Fibroblast of lung (primary cell): Measurements from ENCODE around the gene PPP4R1. TPM values are rescaled to one million over a fixed set of nuclear protein-coding genes. Genes with fewer than 3 reads are reported as not detected.
"Not testable (repeated sequence)": the region's sequence is repeated elsewhere in the genome, so short reads cannot be mapped to it uniquely, and the experiment has no call there.

Experiments
- DNase-seq, 2 donors: peaks; one replicate each; pipeline versions ENCODE4 v3.0.0 to v3.0.0-alpha.2; 2010; ENCODE audit warnings: low read depth in 2 of 2
- H2AFZ ChIP-seq: 2 replicates; pipeline ENCODE4 v1.5.1; 2012; ENCODE audit warnings: low read length, control low read depth, inconsistent platforms
- H3K27ac ChIP-seq: 2 replicates; pipeline ENCODE4 v1.5.1; 2011; ENCODE audit warnings: low read length, control low read depth; ENCODE audit not compliant: insufficient read depth
- H3K27me3 ChIP-seq: 2 replicates; pipeline ENCODE4 v1.5.1; 2011; ENCODE audit warnings: mild to moderate bottlenecking, low read length; ENCODE audit not compliant: control insufficient read depth, insufficient read depth
- H3K36me3 ChIP-seq: 2 replicates; pipeline ENCODE4 v1.5.1; 2011; ENCODE audit warnings: low read length; ENCODE audit not compliant: control insufficient read depth, insufficient read depth
- H3K4me1 ChIP-seq: 2 replicates; pipeline ENCODE4 v1.5.1; 2011; ENCODE audit warnings: low read length; ENCODE audit not compliant: control insufficient read depth, insufficient read depth; ENCODE audit errors: extremely low read depth
- H3K4me2 ChIP-seq: 2 replicates; pipeline ENCODE4 v1.5.1; 2011; ENCODE audit warnings: low read length, control low read depth; ENCODE audit not compliant: insufficient read depth; ENCODE audit errors: extremely low read depth
- H3K4me3 ChIP-seq, 4 experiments: fragments of 200-600 bp in 1 of 4; sonication (generic) in 1 of 4; replicated peaks in 1 of 4; 2 replicates each; pipeline ENCODE4 v1.5.1; 2011 to 2016; ENCODE audit warnings: low read length in 4 of 4, low read depth in 3 of 4, mild to moderate bottlenecking in 3 of 4, control low read depth in 2 of 4, inconsistent platforms in 1 of 4, mixed read lengths in 1 of 4; ENCODE audit not compliant: insufficient read depth in 1 of 4; ENCODE audit errors: control extremely low read depth in 1 of 4
- H3K79me2 ChIP-seq: 2 replicates; pipeline ENCODE4 v1.5.1; 2012; ENCODE audit warnings: mild to moderate bottlenecking, low read length, inconsistent platforms; ENCODE audit not compliant: control insufficient read depth, insufficient read depth
- H3K9ac ChIP-seq: 2 replicates; pipeline ENCODE4 v1.5.1; 2011; ENCODE audit warnings: mild to moderate bottlenecking, low read length, control low read depth; ENCODE audit not compliant: insufficient read depth
- H3K9me3 ChIP-seq: 2 replicates; pipeline ENCODE4 v1.5.1; 2012; ENCODE audit warnings: low read depth, low read length; ENCODE audit not compliant: control insufficient read depth, insufficient read depth
- H4K20me1 ChIP-seq: 2 replicates; pipeline ENCODE4 v1.5.1; 2011; ENCODE audit warnings: low read length; ENCODE audit not compliant: control insufficient read depth, insufficient read depth; ENCODE audit errors: extremely low read depth
- EZH2 ChIP-seq: IDR thresholded peaks from 2 replicates; pipeline ENCODE4 v1.5.1; 2012; ENCODE audit warnings: low read length, control low read depth, mild to moderate bottlenecking; ENCODE audit errors: missing control alignments
- polyA plus RNA-seq, 2 donors: library from polyadenylated mRNA; depleted of rRNA in 1 of 2; stranded (reverse) in 1 of 2; unstranded in 1 of 2; fragments of >200 nt; gene quantifications; 2 replicates each; pipeline ENCODE4 v1.2.1, GENCODE V29; 2011 to 2012; ENCODE audit warnings: missing spikeins in 1 of 2
- total RNA-seq: library from RNA; depleted of rRNA; stranded (reverse); fragments of >200 nt; gene quantifications from 2 replicates; pipeline ENCODE4 v1.2.1, GENCODE V29; 2014
- TF ChIP-seq, protein P1 (sequence below), 2 donors: IDR thresholded peaks in 1 of 2; conservative IDR thresholded peaks in 1 of 2; 1 replicate in 1 of 2; 2 replicates in 1 of 2; pipeline ENCODE4 v1.5.1; 2011 to 2012; ENCODE audit warnings: low read length in 2 of 2, control low read depth in 1 of 2, inconsistent platforms in 1 of 2, low read depth in 1 of 2, mild to moderate bottlenecking in 1 of 2

PPP4R1 gene
- total and polyA plus RNA-seq, 2 donors (not counting 1 experiment from before 2014, with no cell fraction given), result 83.5 to 108 TPM

DNA sequence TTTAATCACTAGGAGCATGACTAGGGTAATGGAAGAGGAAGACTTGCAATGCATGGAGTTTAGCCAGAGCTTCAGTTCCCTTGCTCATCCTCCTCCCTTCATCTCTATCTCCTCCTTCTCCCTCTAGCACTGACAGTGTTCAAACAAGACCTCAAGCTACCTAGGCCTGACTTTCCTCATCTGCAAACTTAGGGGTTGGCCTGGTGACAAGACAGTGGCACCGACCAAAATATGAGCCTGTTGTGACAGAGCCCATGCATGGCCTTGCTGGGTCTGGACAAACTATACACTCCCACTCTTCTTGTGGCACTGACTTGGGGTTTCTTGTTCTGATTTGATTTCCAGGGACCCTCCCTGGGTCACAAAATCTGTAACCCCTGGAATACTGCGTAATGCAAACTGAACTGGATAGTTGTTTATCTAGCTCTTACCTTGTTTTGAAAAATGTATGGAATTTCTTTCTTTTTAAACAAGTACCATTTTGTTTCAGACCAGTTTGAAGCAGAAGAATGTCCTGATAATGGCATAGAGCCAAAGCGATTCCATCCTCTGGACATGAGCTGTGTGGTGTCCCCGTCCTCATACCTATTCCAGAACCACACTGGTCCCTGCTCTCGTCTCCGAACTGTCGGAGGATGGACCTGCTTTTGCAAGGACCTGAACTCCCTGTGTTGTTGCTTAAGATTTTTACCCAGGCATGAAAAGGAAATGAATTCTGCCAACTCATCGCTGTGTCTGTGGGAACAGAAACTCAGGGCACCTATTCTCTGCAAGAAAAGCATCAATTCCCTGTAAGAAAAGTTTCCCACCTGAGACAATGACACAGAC lies 33.4 kb upstream of the PPP4R1 start:
- Histone ChIP-seq H3K27ac (no peak overlapping the region), H3K79me2 (no peaks in the 10 kb centered on the region), H3K4me3 (no peak overlapping the region), H4K20me1 (no peaks in the 10 kb centered on the region), H3K36me3 (no peaks in the 10 kb centered on the region), H3K9ac (no peak overlapping the region), H3K9me3 (no peaks in the 10 kb centered on the region), H3K27me3 (no peaks in the 10 kb centered on the region), H2AFZ (no peak overlapping the region), H3K4me1 (peaks cover 2% of the 10 kb centered on the region), H3K4me2 (no peak overlapping the region)
- DNase-seq, result peak in 1 of 2 donors; percentile 29
- TF ChIP-seq, protein P1, sequence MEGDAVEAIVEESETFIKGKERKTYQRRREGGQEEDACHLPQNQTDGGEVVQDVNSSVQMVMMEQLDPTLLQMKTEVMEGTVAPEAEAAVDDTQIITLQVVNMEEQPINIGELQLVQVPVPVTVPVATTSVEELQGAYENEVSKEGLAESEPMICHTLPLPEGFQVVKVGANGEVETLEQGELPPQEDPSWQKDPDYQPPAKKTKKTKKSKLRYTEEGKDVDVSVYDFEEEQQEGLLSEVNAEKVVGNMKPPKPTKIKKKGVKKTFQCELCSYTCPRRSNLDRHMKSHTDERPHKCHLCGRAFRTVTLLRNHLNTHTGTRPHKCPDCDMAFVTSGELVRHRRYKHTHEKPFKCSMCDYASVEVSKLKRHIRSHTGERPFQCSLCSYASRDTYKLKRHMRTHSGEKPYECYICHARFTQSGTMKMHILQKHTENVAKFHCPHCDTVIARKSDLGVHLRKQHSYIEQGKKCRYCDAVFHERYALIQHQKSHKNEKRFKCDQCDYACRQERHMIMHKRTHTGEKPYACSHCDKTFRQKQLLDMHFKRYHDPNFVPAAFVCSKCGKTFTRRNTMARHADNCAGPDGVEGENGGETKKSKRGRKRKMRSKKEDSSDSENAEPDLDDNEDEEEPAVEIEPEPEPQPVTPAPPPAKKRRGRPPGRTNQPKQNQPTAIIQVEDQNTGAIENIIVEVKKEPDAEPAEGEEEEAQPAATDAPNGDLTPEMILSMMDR (conservative IDR thresholded peaks at IDR 0.05 in 1 of 2, IDR thresholded peaks at IDR 0.05 in 1 of 2; ENCODE audit: low read depth in 1 of 2, low read length in 2 of 2), result no peak
- no peak for TF ChIP-seq EZH2

DNA sequence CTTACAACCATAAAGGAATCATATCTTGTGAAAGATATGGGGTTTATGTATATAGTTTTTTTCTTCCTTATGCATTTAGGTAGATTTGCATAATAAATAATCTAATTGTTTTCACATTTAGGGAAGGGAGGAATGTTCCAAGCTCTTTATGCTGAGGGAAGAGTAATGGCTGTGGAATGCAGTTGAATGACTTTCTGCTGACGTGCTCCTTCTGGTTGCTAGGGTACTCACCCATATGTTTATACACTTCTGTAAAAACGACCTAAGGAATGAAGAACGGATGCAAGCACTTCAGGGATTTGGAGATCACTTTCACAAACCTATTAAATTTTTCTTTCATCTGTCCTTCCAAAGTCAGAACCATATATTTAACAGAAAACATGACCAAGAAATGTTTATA lies 29.2 kb upstream of the PPP4R1 start:
- TF ChIP-seq, protein P1 (conservative IDR thresholded peaks at IDR 0.05 in 1 of 2, IDR thresholded peaks at IDR 0.05 in 1 of 2; ENCODE audit: low read depth in 1 of 2, low read length in 2 of 2), result no peak
- no peak for TF ChIP-seq EZH2
- Histone ChIP-seq H3K9me3 (no peaks in the 10 kb centered on the region), H4K20me1 (no peaks in the 10 kb centered on the region), H3K27me3 (no peaks in the 10 kb centered on the region), H3K4me2 (peak overlapping the region; percentile 65), H3K4me1 (peaks cover 5% of the 10 kb centered on the region), H3K79me2 (no peaks in the 10 kb centered on the region), H2AFZ (no peak overlapping the region), H3K36me3 (no peaks in the 10 kb centered on the region), H3K27ac (peak overlapping the region; percentile 96), H3K9ac (peak overlapping the region; percentile 21), H3K4me3 (no peak overlapping the region)
- peak; percentile 97 to 98 for DNase-seq

DNA sequence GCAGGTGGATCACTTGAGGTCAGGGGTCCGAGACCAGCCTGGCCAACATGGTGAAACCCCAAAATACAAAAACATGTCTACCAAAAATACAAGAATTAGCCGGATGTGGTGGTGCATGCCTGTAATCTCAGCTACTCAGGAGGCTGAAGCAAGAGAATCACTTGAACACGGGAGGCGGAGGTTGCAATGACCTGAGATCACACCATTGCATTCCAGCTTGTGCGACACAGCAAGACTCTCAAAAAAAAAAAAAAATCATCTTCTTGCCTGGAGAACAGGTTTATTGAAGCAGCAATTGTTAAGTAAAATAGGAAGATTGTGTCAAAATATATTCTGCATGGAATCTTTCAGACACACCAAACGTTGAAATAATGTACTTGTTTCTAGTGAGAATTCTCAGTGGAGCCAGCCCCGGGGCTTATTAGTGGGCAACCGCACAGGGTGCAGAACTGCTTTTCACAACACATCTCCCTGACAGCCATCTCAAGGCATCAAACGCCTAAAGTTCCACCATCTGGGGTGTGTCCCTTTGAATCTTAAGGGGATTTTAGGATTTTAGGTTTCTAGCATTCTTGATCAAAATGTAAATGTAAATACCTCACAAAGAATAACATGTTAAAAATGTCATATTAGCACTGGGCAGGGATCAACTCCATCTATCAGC lies 28.6 kb upstream of the PPP4R1 start:
- H3K9ac ChIP-seq, result no peak overlapping the region
- DNase-seq, result peak in 1 of 2 donors; percentile 44
- H3K27ac ChIP-seq, result peak overlapping the region; percentile 96
- TF ChIP-seq, protein P1 (conservative IDR thresholded peaks at IDR 0.05 in 1 of 2, IDR thresholded peaks at IDR 0.05 in 1 of 2; ENCODE audit: low read depth in 1 of 2, low read length in 2 of 2), result no peak
- no peak for TF ChIP-seq EZH2
- H3K9me3 ChIP-seq, result no peaks in the 10 kb centered on the region
- H3K4me1 ChIP-seq, result peaks cover 5% of the 10 kb centered on the region
- H3K4me3 ChIP-seq, result no peak overlapping the region
- no peaks in the 10 kb centered on the region for H4K20me1 ChIP-seq
- H3K36me3 ChIP-seq, result no peaks in the 10 kb centered on the region
- H3K4me2 ChIP-seq, result peak overlapping the region; percentile 53
- no peaks in the 10 kb centered on the region for H3K27me3 ChIP-seq
- no peak overlapping the region for H2AFZ ChIP-seq
- no peaks in the 10 kb centered on the region for H3K79me2 ChIP-seq

DNA sequence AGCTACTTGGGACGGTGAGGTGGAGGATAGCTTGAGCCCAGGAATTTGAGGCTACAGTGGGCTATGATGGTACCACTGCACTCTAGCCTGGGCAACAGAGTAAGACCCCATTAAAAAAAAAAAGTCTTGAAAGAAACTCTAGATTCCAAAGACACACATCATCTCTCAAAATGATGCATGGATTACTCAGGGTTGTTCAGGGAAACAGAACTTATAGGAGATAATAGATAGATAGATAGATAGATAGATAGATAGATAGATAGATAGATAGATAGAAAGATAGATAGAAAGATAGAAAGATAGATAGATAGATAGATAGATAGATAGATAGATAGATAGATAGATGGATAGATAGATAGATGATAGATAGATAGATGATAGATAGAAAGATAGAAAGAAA lies 26.7 kb upstream of the PPP4R1 start:
- not testable (repeated sequence) for DNase-seq, H3K4me2 ChIP-seq, H3K9me3 ChIP-seq, H3K27me3 ChIP-seq, H3K4me1 ChIP-seq, H3K79me2 ChIP-seq, H3K9ac ChIP-seq, H4K20me1 ChIP-seq, H2AFZ ChIP-seq, H3K27ac ChIP-seq, H3K36me3 ChIP-seq, H3K4me3 ChIP-seq
